Retinal pigment epithelial cell (primary cell): Measurements from ENCODE around the gene ENDOU.
A peak's percentile ranks its signal among the peaks of the same experiment; 100 is the strongest.

Source experiments
- DNase-seq: peaks from one replicate; pipeline ENCODE4 v3.0.0-alpha.2; 2010; ENCODE audit warnings: low read depth
- H3K4me3 ChIP-seq: 2 replicates; pipeline ENCODE4 v1.5.1; 2011; ENCODE audit warnings: mild to moderate bottlenecking, low read length, control low read depth, moderate library complexity
- CTCF ChIP-seq: conservative IDR thresholded peaks from 2 replicates; pipeline ENCODE4 v1.5.1; 2011; ENCODE audit warnings: low read depth, low read length, control low read depth, inconsistent platforms

ENDOU gene

GRCh38 chr12:47725091-47725772 is at the start of gene ENDOU:
Gene ENDOU, minus strand, starts transcription at chr12:47725490. Its CDS starts 77 bp downstream, at chr12:47725413.
- TF ChIP-seq CTCF: no peak
- no peak within 1 kb of the TSS for H3K4me3 ChIP-seq
- no peak for DNase-seq

- no peak overlapping the region for H3K4me3 ChIP-seq
- TF ChIP-seq CTCF: no peak
- no peak for DNase-seq
Observed at GRCh38 chr12:47774663-47775062, 49.4 kb upstream of the ENDOU start.

GRCh38 chr12:47773858-47774580 is 48.7 kb upstream of the ENDOU start:
- H3K4me3 ChIP-seq: peak overlapping the region; percentile 55
- DNase-seq: no peak
- no peak for TF ChIP-seq CTCF

- no peak for DNase-seq
- H3K4me3 ChIP-seq: peak within 1 kb of the TSS; percentile 62
- peak; percentile 33 for TF ChIP-seq CTCF
Observed at GRCh38 chr12:47773062-47773857, 48.0 kb upstream of the ENDOU start, which contains the start of gene SLC48A1. Gene SLC48A1, plus strand, starts transcription at chr12:47773238. Its CDS starts 67 bp downstream, at chr12:47773305.

GRCh38 chr12:47772738-47773061 is 47.4 kb upstream of the ENDOU start:
- no peak for TF ChIP-seq CTCF
- no peak for DNase-seq
- H3K4me3 ChIP-seq: peak overlapping the region; percentile 62

- no peak for DNase-seq
- H3K4me3 ChIP-seq: no peak overlapping the region
- TF ChIP-seq CTCF: no peak
Observed at GRCh38 chr12:47772094-47772660, 46.9 kb upstream of the ENDOU start.
